Ureter (tissue), 1 donor: ENCODE measurements around the gene KLF3. TPM values are rescaled to one million over a fixed set of nuclear protein-coding genes. Genes with fewer than 3 reads are reported as not detected.

Experiments
- DNase-seq: peaks from one replicate; pipeline ENCODE4 v3.0.0-alpha.2; 2020; ENCODE audit warnings: low spot score
- total RNA-seq: library from RNA; stranded (reverse); gene quantifications from one replicate; pipeline ENCODE4 v1.2.4, GENCODE V29; 2023
- donor health status: DM: yes; HTN: yes; CAD: no.

KLF3 gene
- total RNA-seq, 1 donor from 2014 or later = 81.8 TPM

- DNase-seq = no peak
Measured at GRCh38 chr4:38695809-38696208, 31.8 kb downstream of the KLF3 start.

GRCh38 chr4:38696697-38697096 is 32.7 kb downstream of the KLF3 start:
- no peak for DNase-seq

GRCh38 chr4:38698176-38698575 is 34.2 kb downstream of the KLF3 start:
- no peak for DNase-seq

GRCh38 chr4:38699112-38699511 is 35.1 kb downstream of the KLF3 start:
- no peak for DNase-seq

- no peak for DNase-seq
Measured at GRCh38 chr4:38703635-38704034, 39.6 kb downstream of the KLF3 start.

GRCh38 chr4:38704622-38705154 is 40.7 kb downstream of the KLF3 start:
- no peak for DNase-seq

GRCh38 chr4:38706301-38706700 is 42.3 kb downstream of the KLF3 start:
- DNase-seq = no peak

GRCh38 chr4:38710053-38710452 is 46.1 kb downstream of the KLF3 start:
- DNase-seq = no peak

- no peak for DNase-seq
Measured at GRCh38 chr4:38711066-38711465, 47.1 kb downstream of the KLF3 start.

GRCh38 chr4:38715050-38715449 is 51.1 kb downstream of the KLF3 start:
- no peak for DNase-seq

- no peak for DNase-seq
Measured at GRCh38 chr4:38716256-38716655, 52.3 kb downstream of the KLF3 start.

GRCh38 chr4:38717604-38718003 is 53.6 kb downstream of the KLF3 start:
- no peak for DNase-seq

GRCh38 chr4:38723114-38723513 is 59.1 kb downstream of the KLF3 start:
- DNase-seq = no peak

GRCh38 chr4:38723726-38724474 is 59.9 kb downstream of the KLF3 start:
- no peak for DNase-seq

- DNase-seq = no peak
Measured at GRCh38 chr4:38724475-38724808, 60.4 kb downstream of the KLF3 start.

- DNase-seq = peak; percentile 57
Measured at GRCh38 chr4:38728631-38729141, 64.7 kb downstream of the KLF3 start.

- DNase-seq = no peak
Measured at GRCh38 chr4:38730493-38730829, 66.5 kb downstream of the KLF3 start.

- peak; percentile 83 for DNase-seq
Measured at GRCh38 chr4:38730830-38731646, 67.0 kb downstream of the KLF3 start.

- DNase-seq = no peak
Measured at GRCh38 chr4:38733663-38734062, 69.7 kb downstream of the KLF3 start.

- DNase-seq = no peak
Measured at GRCh38 chr4:38734446-38734845, 70.4 kb downstream of the KLF3 start.

- DNase-seq = no peak
Measured at GRCh38 chr4:38734911-38735310, 70.9 kb downstream of the KLF3 start.

GRCh38 chr4:38735870-38736269 is 71.9 kb downstream of the KLF3 start:
- no peak for DNase-seq
